DND-41 (cell line): ENCODE data around the gene NECAP2.
"Not testable (repeated sequence)": the region's sequence is repeated elsewhere in the genome, so short reads cannot be mapped to it uniquely, and the experiment has no call there.

Experiments
- ATAC-seq: fragments of 200-7000 bp; cut with Tn5 transposase; 3 replicates; pipeline ENCODE4 v1.9.1; 2021; ENCODE audit warnings: low read depth; ENCODE audit not compliant: insufficient read depth
- DNase-seq: peaks from one replicate; pipeline ENCODE4 v3.0.0-alpha.2; 2020
- H2AFZ ChIP-seq: 2 replicates; pipeline ENCODE4 v1.6.0; 2012; ENCODE audit warnings: low read depth, low read length
- H3K27ac ChIP-seq: 2 replicates; pipeline ENCODE4 v1.5.1; 2012; ENCODE audit warnings: low read length, inconsistent platforms
- H3K27me3 ChIP-seq: fragments of 200-600 bp; sonication (generic); 2 replicates; pipeline ENCODE4 v1.6.0; 2012; ENCODE audit warnings: low read length, mild to moderate bottlenecking, inconsistent platforms; ENCODE audit not compliant: insufficient read depth, poor library complexity
- H3K36me3 ChIP-seq: 2 replicates; pipeline ENCODE4 v1.5.1; 2012; ENCODE audit warnings: low read length, inconsistent platforms; ENCODE audit not compliant: insufficient read depth
- H3K4me1 ChIP-seq: 2 replicates; pipeline ENCODE4 v1.5.1; 2012; ENCODE audit warnings: mild to moderate bottlenecking, low read length; ENCODE audit not compliant: insufficient read depth
- H3K4me2 ChIP-seq: 2 replicates; pipeline ENCODE4 v1.6.0; 2012; ENCODE audit warnings: mild to moderate bottlenecking, moderate library complexity, low read length, inconsistent platforms; ENCODE audit not compliant: insufficient read depth
- H3K4me3 ChIP-seq, 2 experiments: fragments of 200-600 bp in 1 of 2; shearing (Covaris generic) in 1 of 2; 2 replicates each; pipeline ENCODE4 v1.5.1; 2012 to 2016; ENCODE audit warnings: inconsistent platforms in 2 of 2, low read length in 2 of 2, mild to moderate bottlenecking in 2 of 2, low read depth in 1 of 2, moderate library complexity in 1 of 2
- H3K79me2 ChIP-seq: 2 replicates; pipeline ENCODE4 v1.6.0; 2012; ENCODE audit warnings: low read length, inconsistent platforms; ENCODE audit not compliant: insufficient read depth
- H3K9ac ChIP-seq: 2 replicates; pipeline ENCODE4 v1.6.0; 2012; ENCODE audit warnings: low read depth, mild to moderate bottlenecking, inconsistent platforms, low read length, moderate library complexity
- H3K9me3 ChIP-seq: 2 replicates; pipeline ENCODE4 v1.5.1; 2012; ENCODE audit warnings: low read length, moderate library complexity, mild to moderate bottlenecking, inconsistent platforms; ENCODE audit not compliant: insufficient read depth, severe bottlenecking
- H4K20me1 ChIP-seq: 2 replicates; pipeline ENCODE4 v1.6.0; 2012; ENCODE audit warnings: low read length; ENCODE audit not compliant: insufficient read depth
- EZH2 ChIP-seq: IDR thresholded peaks from 3 replicates; pipeline ENCODE4 v1.6.1; 2012; ENCODE audit warnings: borderline replicate concordance, low read depth, mild to moderate bottlenecking, moderate library complexity, low read length, inconsistent platforms; ENCODE audit not compliant: severe bottlenecking
- TF ChIP-seq, protein P1 (sequence below): IDR thresholded peaks from 2 replicates; pipeline ENCODE4 v1.5.1; 2012; ENCODE audit warnings: borderline replicate concordance, low read length, moderate library complexity, mild to moderate bottlenecking; ENCODE audit not compliant: poor library complexity, severe bottlenecking; ENCODE audit errors: extremely low read depth

The NECAP2 gene

DNA sequence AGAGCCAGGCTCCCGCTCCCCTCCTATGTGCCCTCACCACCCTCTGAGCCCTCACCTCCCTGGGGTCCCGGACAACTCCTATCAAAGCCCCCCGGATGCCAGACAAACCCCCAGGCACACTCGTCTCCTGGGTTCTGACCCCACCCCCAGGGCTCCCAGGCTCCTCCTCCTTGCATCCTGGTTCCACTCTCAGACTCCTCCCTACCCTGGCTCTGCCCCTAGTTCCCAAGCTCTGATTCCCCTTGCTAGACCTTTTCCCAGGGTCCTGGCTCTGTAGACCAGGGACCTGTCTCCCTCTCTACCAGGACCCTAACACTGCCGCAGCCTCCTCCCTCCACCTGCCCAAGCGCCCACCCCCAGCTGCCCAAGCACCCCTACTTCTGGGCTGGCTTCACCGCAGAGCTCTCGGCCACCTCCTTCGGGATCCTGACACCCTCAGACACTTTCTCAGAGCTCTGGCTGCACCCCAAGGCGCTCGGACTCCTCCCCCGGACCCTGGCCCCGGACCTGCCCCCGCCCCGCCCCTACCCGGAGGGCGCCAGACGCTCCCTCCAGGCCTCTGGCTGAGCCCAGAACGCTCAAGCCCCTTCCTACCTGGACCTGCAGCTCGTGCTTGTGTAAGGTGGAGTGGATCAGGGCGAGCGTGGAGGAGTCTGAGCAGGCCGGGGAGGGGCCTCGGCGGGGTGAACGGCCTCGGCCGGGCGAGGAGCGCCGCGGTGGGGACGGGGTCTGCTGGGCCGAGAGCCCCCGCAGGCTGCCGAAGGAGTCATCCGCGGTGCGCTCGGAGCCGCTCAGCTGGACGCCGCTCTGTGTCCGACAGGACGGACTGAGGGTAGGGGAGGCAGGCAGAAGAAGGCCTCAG lies 43.3 kb downstream of the NECAP2 start:
- not testable (repeated sequence) for H3K4me2 ChIP-seq, H4K20me1 ChIP-seq, H3K27ac ChIP-seq, DNase-seq, H3K4me3 ChIP-seq, H3K9ac ChIP-seq, ATAC-seq, H2AFZ ChIP-seq, H3K4me1 ChIP-seq, H3K27me3 ChIP-seq, H3K9me3 ChIP-seq, H3K79me2 ChIP-seq
- H3K36me3 ChIP-seq = peaks cover 30% of the 10 kb centered on the region

DNA sequence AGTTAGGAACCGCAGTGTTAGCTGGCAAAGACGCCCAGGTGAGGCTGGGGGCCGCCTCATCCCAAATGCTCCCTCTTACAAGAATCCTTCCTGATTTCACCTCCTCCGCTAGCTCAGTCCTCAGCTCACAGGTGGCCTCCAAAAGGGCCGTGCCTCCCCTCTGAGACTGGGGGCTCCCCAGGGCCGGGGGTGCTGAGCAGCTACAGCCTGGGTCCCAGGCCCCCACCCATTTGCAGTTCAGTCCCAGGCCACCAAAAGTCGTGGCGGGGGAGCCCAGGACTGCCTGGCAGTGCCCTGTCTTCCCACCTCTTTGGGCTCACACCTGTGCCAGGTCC lies 43.9 kb downstream of the NECAP2 start:
- Histone ChIP-seq H3K4me2 (no peak overlapping the region), H3K27me3 (no peaks in the 10 kb centered on the region), H3K9me3 (no peaks in the 10 kb centered on the region), H3K4me1 (no peaks in the 10 kb centered on the region), H2AFZ (no peak overlapping the region), H3K27ac (no peak overlapping the region), H3K9ac (no peak overlapping the region), H3K36me3 (peaks cover 33% of the 10 kb centered on the region), H3K79me2 (no peaks in the 10 kb centered on the region), H4K20me1 (no peaks in the 10 kb centered on the region), H3K4me3 (no peak overlapping the region)
- ATAC-seq (no peak), DNase-seq (no peak)
- TF ChIP-seq EZH2 = no peak
- TF ChIP-seq, protein P1, sequence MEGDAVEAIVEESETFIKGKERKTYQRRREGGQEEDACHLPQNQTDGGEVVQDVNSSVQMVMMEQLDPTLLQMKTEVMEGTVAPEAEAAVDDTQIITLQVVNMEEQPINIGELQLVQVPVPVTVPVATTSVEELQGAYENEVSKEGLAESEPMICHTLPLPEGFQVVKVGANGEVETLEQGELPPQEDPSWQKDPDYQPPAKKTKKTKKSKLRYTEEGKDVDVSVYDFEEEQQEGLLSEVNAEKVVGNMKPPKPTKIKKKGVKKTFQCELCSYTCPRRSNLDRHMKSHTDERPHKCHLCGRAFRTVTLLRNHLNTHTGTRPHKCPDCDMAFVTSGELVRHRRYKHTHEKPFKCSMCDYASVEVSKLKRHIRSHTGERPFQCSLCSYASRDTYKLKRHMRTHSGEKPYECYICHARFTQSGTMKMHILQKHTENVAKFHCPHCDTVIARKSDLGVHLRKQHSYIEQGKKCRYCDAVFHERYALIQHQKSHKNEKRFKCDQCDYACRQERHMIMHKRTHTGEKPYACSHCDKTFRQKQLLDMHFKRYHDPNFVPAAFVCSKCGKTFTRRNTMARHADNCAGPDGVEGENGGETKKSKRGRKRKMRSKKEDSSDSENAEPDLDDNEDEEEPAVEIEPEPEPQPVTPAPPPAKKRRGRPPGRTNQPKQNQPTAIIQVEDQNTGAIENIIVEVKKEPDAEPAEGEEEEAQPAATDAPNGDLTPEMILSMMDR = no peak

DNA sequence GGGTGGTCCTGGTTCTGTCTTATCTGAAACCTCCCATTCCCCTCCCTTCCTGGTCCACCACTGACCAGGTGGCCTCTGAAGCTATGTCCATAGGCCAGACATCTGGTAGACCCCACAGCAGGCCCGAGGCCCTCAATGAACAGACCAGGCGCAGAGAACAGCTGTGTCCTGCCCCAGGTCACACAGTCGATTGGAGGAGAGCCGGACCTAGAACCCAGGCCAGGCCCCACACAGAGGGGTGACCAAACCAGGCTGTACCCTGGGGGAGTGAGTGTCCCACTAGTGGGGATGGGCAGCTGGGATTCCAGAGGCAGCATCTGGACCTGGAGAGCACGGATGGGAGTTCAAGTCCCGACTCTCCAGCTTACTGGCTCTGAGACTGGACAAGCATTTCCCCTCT lies 44.4 kb downstream of the NECAP2 start:
- H3K4me1 ChIP-seq = no peaks in the 10 kb centered on the region
- H3K9ac ChIP-seq = no peak overlapping the region
- no peaks in the 10 kb centered on the region for H3K27me3 ChIP-seq
- H2AFZ ChIP-seq = no peak overlapping the region
- no peak for TF ChIP-seq EZH2
- TF ChIP-seq, protein P1 = no peak
- DNase-seq (no peak), ATAC-seq (no peak)
- H3K4me3 ChIP-seq = no peak overlapping the region
- H3K27ac ChIP-seq = no peak overlapping the region
- H3K36me3 ChIP-seq = peaks cover 37% of the 10 kb centered on the region
- no peaks in the 10 kb centered on the region for H3K79me2 ChIP-seq
- H3K4me2 ChIP-seq = no peak overlapping the region
- H3K9me3 ChIP-seq = no peaks in the 10 kb centered on the region
- H4K20me1 ChIP-seq = no peaks in the 10 kb centered on the region

DNA sequence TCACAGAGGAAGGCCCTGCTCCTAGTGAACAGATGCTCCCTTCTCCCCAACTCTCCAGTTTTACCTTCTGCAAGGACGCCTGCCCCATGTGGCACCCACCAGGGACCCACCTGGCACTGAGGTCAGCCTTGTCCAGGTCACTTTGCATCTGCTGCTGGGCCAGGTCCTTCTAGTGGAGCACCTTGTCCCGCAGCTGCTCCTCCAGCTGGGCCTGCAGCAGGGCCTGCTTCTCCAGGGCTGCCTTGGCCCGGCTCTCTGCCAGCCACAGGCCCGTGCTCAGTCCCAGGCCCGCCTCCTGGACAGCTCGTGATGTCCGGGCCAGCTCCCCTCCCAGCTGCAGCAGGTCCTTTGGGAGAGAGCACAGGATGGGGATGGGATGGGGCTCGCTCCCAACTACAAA lies 45.8 kb downstream of the NECAP2 start:
- not testable (repeated sequence) for H3K4me2 ChIP-seq, ATAC-seq, H3K4me3 ChIP-seq, H2AFZ ChIP-seq, H3K79me2 ChIP-seq, H4K20me1 ChIP-seq, H3K4me1 ChIP-seq, H3K27me3 ChIP-seq, H3K9ac ChIP-seq, DNase-seq, H3K27ac ChIP-seq, H3K9me3 ChIP-seq
- peaks cover 37% of the 10 kb centered on the region for H3K36me3 ChIP-seq

DNA sequence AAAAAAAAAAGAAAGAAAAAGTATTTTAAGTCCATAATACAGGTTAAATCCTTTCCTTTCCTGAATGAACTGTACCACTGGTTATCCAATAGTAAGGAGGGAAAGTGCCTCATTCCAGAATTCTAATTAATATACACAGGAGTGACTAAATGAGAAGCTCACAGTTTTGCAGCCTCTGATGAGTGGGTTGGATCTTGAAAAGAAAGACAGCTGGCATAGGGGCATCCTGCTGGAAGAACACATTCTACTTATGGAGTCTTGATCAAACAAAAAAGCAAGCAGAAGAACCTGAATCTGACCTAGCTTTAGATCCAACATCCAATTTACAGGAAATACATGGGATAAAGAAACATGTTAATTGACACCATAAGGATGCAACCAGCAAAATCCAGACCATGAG lies 46.5 kb downstream of the NECAP2 start:
- not testable (repeated sequence) for H3K4me1 ChIP-seq, H3K4me3 ChIP-seq, ATAC-seq, H3K4me2 ChIP-seq, DNase-seq, H3K9ac ChIP-seq, H3K9me3 ChIP-seq, H4K20me1 ChIP-seq, H3K79me2 ChIP-seq, H2AFZ ChIP-seq, H3K27me3 ChIP-seq, H3K27ac ChIP-seq
- peaks cover 37% of the 10 kb centered on the region for H3K36me3 ChIP-seq

DNA sequence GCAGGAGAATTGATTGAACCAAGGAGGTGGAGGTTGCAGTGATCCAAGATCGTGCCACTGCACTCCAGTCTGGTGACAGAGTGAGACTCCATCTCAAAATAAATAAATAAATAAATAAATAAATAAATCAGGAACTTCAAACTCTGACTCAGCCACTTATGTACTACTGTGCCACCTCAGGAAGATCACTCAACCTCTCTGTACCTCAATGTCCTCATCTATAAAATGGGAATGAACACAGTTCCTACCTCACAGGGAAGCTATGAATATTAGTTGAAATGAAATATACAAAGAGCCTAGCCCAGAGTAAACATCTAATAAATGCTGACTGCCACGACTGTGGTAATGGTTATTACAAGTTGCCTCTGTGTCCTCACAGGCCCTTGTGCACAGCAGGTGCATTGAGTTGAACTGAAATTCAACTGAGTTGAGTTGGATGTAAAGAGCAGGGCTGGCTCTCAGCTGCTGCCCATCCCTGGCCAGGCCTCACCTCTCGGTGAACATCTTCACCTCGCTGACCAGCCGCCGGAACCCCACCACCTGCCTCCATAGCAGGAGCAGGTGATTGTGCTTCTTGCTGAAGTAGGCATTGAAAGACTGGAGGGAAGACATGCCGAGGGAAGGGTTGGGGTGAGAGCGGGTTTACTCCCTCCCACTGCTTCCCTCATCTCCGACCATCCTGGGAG lies 48.8 kb downstream of the NECAP2 start:
- H3K36me3 ChIP-seq = peaks cover 30% of the 10 kb centered on the region
- H3K9me3 ChIP-seq, DNase-seq, H3K4me1 ChIP-seq, H3K4me2 ChIP-seq, H4K20me1 ChIP-seq, H2AFZ ChIP-seq, H3K27ac ChIP-seq, H3K79me2 ChIP-seq, H3K27me3 ChIP-seq, H3K9ac ChIP-seq, H3K4me3 ChIP-seq, ATAC-seq: not testable (repeated sequence)
